B cell (primary cell): Measurements from ENCODE around the gene THSD4. TPM values are rescaled to one million over a fixed set of nuclear protein-coding genes. Genes with fewer than 3 reads are reported as not detected.

Experiments used
- ATAC-seq: fragments of 200-7000 bp; cut with Tn5 transposase; one replicate; pipeline ENCODE4 v1.10.0; 2021; ENCODE audit warnings: low read depth, mild to moderate bottlenecking, moderate number of reproducible peaks, moderate library complexity
- CTCF ChIA-PET: fragments of 350-600 bp; sonication (Branson Sonifier 250); formaldehyde crosslinking; loops from one replicate; lab custom pipeline; 2021; ENCODE audit warnings: antibody characterized with exemption, inconsistent platforms; lab: Charles Lee
- POLR2A ChIA-PET: fragments of 350-600 bp; sonication (Branson Sonifier 250); formaldehyde crosslinking; loops from one replicate; lab custom pipeline; 2021; ENCODE audit warnings: antibody characterized with exemption; lab: Charles Lee
- DNase-seq: peaks from one replicate; pipeline ENCODE4 v3.0.0; 2013
- H2AFZ ChIP-seq: 2 replicates; pipeline ENCODE4 v1.6.1; 2012; ENCODE audit warnings: mild to moderate bottlenecking, low read depth, low read length; ENCODE audit not compliant: insufficient read depth, poor library complexity, severe bottlenecking
- H3K27ac ChIP-seq, 2 donors: 1 replicate in 1 of 2; 2 replicates in 1 of 2; pipeline ENCODE4 v1.5.1; 2012 to 2013; ENCODE audit warnings: low read length in 2 of 2, mild to moderate bottlenecking in 2 of 2, moderate library complexity in 1 of 2
- H3K27me3 ChIP-seq, 4 experiments: fragments of 200-600 bp in 1 of 4; sonication (generic) in 1 of 4; replicated peaks in 1 of 4; 1 replicate in 2 of 4; 2 replicates in 2 of 4; pipeline versions ENCODE4 v1.6.1 to v1.7.0; 2013 to 2016; ENCODE audit warnings: low read length in 3 of 4, mild to moderate bottlenecking in 2 of 4, mixed read lengths in 1 of 4, moderate library complexity in 1 of 4; ENCODE audit not compliant: insufficient read depth in 4 of 4, control insufficient read depth in 3 of 4; ENCODE audit errors: control extremely low read depth in 1 of 4
- H3K36me3 ChIP-seq, 2 experiments: replicated peaks in 1 of 2; 1 replicate in 1 of 2; 2 replicates in 1 of 2; pipeline versions ENCODE4 v1.6.1 to v1.7.1; 2013; ENCODE audit warnings: low read length in 1 of 2; ENCODE audit not compliant: insufficient read depth in 2 of 2, control insufficient read depth in 1 of 2; ENCODE audit errors: control extremely low read depth in 1 of 2, extremely low read depth in 1 of 2
- H3K4me1 ChIP-seq, 2 donors: fragments of 200-600 bp in 1 of 2; sonication (generic) in 1 of 2; 1 replicate in 1 of 2; 2 replicates in 1 of 2; pipeline versions ENCODE4 v1.5.1 to v1.6.1; 2013 to 2017; ENCODE audit warnings: low read length in 2 of 2; ENCODE audit not compliant: control insufficient read depth in 2 of 2, insufficient read depth in 2 of 2
- H3K4me2 ChIP-seq: replicated peaks from 2 replicates; pipeline ENCODE3; 2012; ENCODE audit warnings: mild to moderate bottlenecking, low read depth, low read length; ENCODE audit not compliant: poor library complexity, severe bottlenecking
- H3K4me3 ChIP-seq, 5 experiments: fragments of 200-600 bp in 1 of 5; sonication (generic) in 1 of 5; 1 replicate in 3 of 5; 2 replicates in 2 of 5; pipeline versions ENCODE4 v1.5.1 to v1.7.0; 2011 to 2016; ENCODE audit warnings: low read length in 4 of 5, mild to moderate bottlenecking in 4 of 5, low read depth in 2 of 5, control low read depth in 1 of 5, moderate library complexity in 1 of 5; ENCODE audit not compliant: insufficient read depth in 1 of 5; ENCODE audit errors: control extremely low read depth in 1 of 5, extremely low read depth in 1 of 5
- H3K79me2 ChIP-seq: fragments of 200-600 bp; sonication (generic); one replicate; pipeline ENCODE4 v1.6.0; 2016; ENCODE audit warnings: low read length; ENCODE audit not compliant: control insufficient read depth, insufficient read depth
- H3K9ac ChIP-seq: fragments of 200-600 bp; sonication (generic); 2 replicates; pipeline ENCODE4 v1.6.1; 2017; ENCODE audit warnings: mild to moderate bottlenecking, low read length, moderate library complexity
- H3K9me3 ChIP-seq, 3 donors: one replicate each; pipeline versions ENCODE4 v1.6.1 to v1.7.1; 2013; ENCODE audit warnings: low read length in 2 of 3; ENCODE audit not compliant: control insufficient read depth in 2 of 3, insufficient read depth in 1 of 3; ENCODE audit errors: control extremely low read depth in 1 of 3
- H4K20me1 ChIP-seq: 2 replicates; pipeline ENCODE4 v1.6.0; 2012; ENCODE audit warnings: mild to moderate bottlenecking, low read length; ENCODE audit not compliant: insufficient read depth, control insufficient read depth, poor library complexity, severe bottlenecking
- H3K27ac Mint-ChIP-seq: one replicate; pipeline ENCODE4 v1.8.0; 2021; ENCODE audit warnings: mixed read lengths
- H3K27me3 Mint-ChIP-seq: one replicate; pipeline ENCODE4 v1.8.0; 2021; ENCODE audit warnings: mixed read lengths
- H3K4me1 Mint-ChIP-seq: one replicate; pipeline ENCODE4 v1.8.0; 2021; ENCODE audit warnings: mixed read lengths
- H3K4me3 Mint-ChIP-seq: one replicate; pipeline ENCODE4 v1.8.0; 2021; ENCODE audit warnings: mixed read lengths
- H3K9me3 Mint-ChIP-seq: one replicate; pipeline ENCODE4 v1.8.0; 2022; ENCODE audit warnings: mixed read lengths; ENCODE audit not compliant: insufficient read depth
- EZH2 ChIP-seq: IDR thresholded peaks from 2 replicates; pipeline ENCODE4 v1.6.1; 2012; ENCODE audit warnings: borderline replicate concordance, low read depth, mild to moderate bottlenecking, moderate library complexity, low read length; ENCODE audit not compliant: insufficient read depth, poor library complexity, severe bottlenecking
- WGBS: methylation state at CpG from one replicate; pipeline ENCODE4 v1.1.5; 2013; ENCODE audit warnings: missing lambda C conversion rate; ENCODE audit not compliant: insufficient coverage; 5-methylcytosine and 5-hydroxymethylcytosine counted together
- intact Hi-C: fragments of 100-400 bp; cut with micrococcal nuclease; formaldehyde crosslinking; loops from one replicate; pipeline ENCODE4 v1.10.0; 2022
- polyA plus RNA-seq: library from polyadenylated mRNA; depleted of rRNA; stranded (reverse); fragments of >200 nt; gene quantifications from 2 replicates; pipeline ENCODE4 v1.2.3, GENCODE V29; 2012
- total RNA-seq, 2 donors: library from RNA; stranded (reverse); fragments of 120-200 nt in 1 of 2; gene quantifications; 1 replicate in 1 of 2; 2 replicates in 1 of 2; pipeline versions ENCODE4 v1.2.3 to v1.2.4, GENCODE V29; 2013 to 2022
- TF ChIP-seq, protein P1 (sequence below): fragments of 200-600 bp; IDR thresholded peaks from one replicate; pipeline ENCODE4 v1.8.0; 2022; ENCODE audit warnings: antibody characterized with exemption, mild to moderate bottlenecking

The THSD4 gene
- total and polyA plus RNA-seq, 2 donors (not counting 1 experiment from before 2014, with no cell fraction given): not detected

DNA sequence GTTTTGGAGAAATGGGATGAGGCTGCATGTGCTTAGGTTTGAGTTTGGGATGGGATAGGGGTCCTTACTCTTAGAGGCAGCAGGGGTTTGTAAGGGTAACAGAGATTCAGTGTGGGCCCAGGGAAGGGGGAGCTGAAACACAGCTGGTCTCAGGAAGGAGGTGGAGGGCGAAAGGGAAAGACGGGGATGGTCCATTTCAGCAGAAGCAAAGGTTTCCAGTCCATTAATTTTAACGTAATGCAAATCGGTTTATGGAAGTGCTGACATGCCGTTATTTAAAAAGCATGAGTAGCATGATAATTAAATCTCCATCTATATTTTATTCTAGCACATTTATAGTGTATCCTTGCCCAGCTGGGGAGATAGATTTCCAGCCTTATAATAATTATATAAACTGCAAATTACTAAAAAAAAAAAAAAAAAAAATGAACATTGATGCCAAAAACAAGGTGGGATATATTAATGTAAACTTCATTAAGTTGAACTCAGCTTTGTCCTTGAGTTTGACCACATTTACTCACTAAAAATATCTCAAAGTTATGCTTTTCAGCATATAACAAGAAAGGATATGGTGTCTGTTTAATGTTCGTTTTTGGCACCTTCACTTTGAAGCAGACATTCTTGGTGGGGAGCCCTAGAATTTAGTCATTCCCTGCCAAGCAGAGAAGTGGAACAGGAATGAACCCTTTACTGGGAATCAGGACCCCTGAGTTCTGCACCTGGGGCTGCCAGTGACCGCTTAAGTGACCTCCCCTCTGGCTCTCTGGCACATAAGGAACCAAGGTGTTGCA is 234.7 kb downstream of the THSD4 start:
- Mint-ChIP-seq H3K4me3 (no peak overlapping the region), H3K27ac (no peak overlapping the region)

More for the DNA sequence above, 234.7 kb downstream of the THSD4 start:
- Histone ChIP-seq H3K4me2 (no peak overlapping the region), H3K9me3 (no peaks in the 10 kb centered on the region), H3K79me2 (no peaks in the 10 kb centered on the region), H3K4me3 (no peak overlapping the region), H3K36me3 (no peaks in the 10 kb centered on the region), H4K20me1 (no peaks in the 10 kb centered on the region), H3K9ac (no peak overlapping the region), H3K27me3 (no peaks in the 10 kb centered on the region), H3K4me1 (no peaks in the 10 kb centered on the region), H3K27ac (no peak overlapping the region), H2AFZ (no peak overlapping the region)
- ChIA-PET POLR2A (no interaction called here), CTCF (no interaction called here)
- DNase-seq (no peak), ATAC-seq (no peak)
- Mint-ChIP-seq H3K27me3 (peaks cover 24% of the 10 kb centered on the region), H3K9me3 (no peaks in the 10 kb centered on the region), H3K4me1 (no peaks in the 10 kb centered on the region)
- no peak for TF ChIP-seq EZH2
- TF ChIP-seq, protein P1, sequence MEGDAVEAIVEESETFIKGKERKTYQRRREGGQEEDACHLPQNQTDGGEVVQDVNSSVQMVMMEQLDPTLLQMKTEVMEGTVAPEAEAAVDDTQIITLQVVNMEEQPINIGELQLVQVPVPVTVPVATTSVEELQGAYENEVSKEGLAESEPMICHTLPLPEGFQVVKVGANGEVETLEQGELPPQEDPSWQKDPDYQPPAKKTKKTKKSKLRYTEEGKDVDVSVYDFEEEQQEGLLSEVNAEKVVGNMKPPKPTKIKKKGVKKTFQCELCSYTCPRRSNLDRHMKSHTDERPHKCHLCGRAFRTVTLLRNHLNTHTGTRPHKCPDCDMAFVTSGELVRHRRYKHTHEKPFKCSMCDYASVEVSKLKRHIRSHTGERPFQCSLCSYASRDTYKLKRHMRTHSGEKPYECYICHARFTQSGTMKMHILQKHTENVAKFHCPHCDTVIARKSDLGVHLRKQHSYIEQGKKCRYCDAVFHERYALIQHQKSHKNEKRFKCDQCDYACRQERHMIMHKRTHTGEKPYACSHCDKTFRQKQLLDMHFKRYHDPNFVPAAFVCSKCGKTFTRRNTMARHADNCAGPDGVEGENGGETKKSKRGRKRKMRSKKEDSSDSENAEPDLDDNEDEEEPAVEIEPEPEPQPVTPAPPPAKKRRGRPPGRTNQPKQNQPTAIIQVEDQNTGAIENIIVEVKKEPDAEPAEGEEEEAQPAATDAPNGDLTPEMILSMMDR: no peak
- intact Hi-C loops: no loop called here
- 83% methylated on average over 3 of the region's 7 CpGs for WGBS
